Hepatocyte (in vitro differentiated cells): ENCODE results near the gene SHPK.

Experiments used
- CTCF ChIP-seq: fragments of 200-600 bp; sonication (generic); IDR thresholded peaks from 2 replicates; pipeline ENCODE4 v1.5.1; 2016; ENCODE audit warnings: antibody characterized with exemption, mild to moderate bottlenecking; ENCODE audit not compliant: poor library complexity
- EZH2 ChIP-seq: fragments of 200-600 bp; sonication (generic); IDR thresholded peaks from 2 replicates; pipeline ENCODE4 v1.6.1; 2016; ENCODE audit warnings: antibody characterized with exemption, mild to moderate bottlenecking, borderline replicate concordance

- TF ChIP-seq CTCF (no peak), EZH2 (no peak)
These were observed 32.4 kb upstream of the SHPK start, which contains the start of the genes EMC6 and TAX1BP3 for GRCh38 chr17:3668279-3669084.
